ENCODE measurements around the gene FBXO3. TPM values are rescaled to one million over a fixed set of nuclear protein-coding genes. Genes with fewer than 3 reads are reported as not detected.
A peak's percentile ranks its signal among the peaks of the same experiment; 100 is the strongest.

The FBXO3 gene
- total and polyA plus RNA-seq, 9 of the 15 experiments (the other 6 are each of a cell fraction or from before 2014, with no cell fraction given): 11.6 to 59.3 (median 29.2) TPM

DNA sequence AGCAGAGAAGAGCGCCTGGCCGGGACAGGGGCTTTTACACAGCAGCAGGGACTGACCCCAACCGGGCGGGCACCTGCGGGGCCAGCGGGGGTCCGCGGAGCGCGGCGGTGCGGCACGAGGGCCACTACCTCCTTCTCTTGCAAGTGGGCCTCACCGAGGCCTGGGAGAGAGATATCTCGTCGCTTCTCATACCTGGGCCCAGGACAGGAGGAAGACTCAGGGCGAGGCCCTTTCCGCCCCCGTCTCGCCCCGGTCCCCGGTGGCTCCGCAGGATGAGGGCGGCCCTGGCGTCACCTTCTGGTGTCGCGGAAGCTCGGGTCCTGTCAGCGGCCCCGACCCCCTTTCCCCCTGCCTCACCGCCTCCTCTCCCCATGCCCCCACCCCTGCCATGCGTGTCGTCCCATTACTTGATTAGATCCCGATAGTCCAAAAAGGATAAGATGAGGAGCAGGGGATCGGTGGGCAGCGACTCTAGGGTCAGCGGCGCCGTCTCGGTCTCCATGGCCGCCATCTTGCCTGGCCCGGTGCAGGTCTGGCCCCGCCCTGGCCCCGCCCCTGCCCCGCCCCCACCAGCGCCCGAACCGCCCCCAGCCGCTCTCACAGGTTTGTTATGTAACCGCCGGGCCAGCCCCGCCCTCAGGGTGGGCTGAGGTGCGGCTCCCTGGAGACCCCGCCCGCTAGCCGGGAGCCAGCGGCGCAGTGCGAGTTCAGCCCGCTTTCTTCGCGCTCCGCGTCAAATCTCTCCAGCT, at the start of gene FBXO3 (continued):
- TF ChIP-seq RHOXF2B (CRISPR knock-in tag; conservative IDR thresholded peaks at IDR 0.05) (no peak), ZFX (CRISPR knock-in tag; IDR thresholded peaks at IDR 0.05) (peak; percentile 82), MEIS2 (IDR thresholded peaks at IDR 0.05; ENCODE audit: partially characterized antibody) (no peak), RBM17 (IDR thresholded peaks at IDR 0.05; ENCODE audit: borderline replicate concordance, low read depth, low read length) (no peak), RBM15 (IDR thresholded peaks at IDR 0.05; ENCODE audit: insufficient read depth, low read length) (no peak), DMBX1 (CRISPR knock-in tag; IDR thresholded peaks at IDR 0.05; ENCODE audit: borderline replicate concordance) (no peak), TSC22D4 (tag; IDR thresholded peaks at IDR 0.05) (no peak), ZFPM2 (CRISPR knock-in tag; IDR thresholded peaks at IDR 0.05) (no peak), ELK1 (CRISPR knock-in tag; IDR thresholded peaks at IDR 0.05) (no peak), TAF1 (IDR thresholded peaks at IDR 0.05; ENCODE audit: control insufficient read depth, extremely low read depth, insufficient read depth, low read length, severe bottlenecking) (peak; percentile 71), CEBPB (tag; IDR thresholded peaks at IDR 0.05) (no peak), MBD1 (CRISPR knock-in tag; IDR thresholded peaks at IDR 0.05) (no peak), ZBTB7A (IDR thresholded peaks at IDR 0.05; ENCODE audit: borderline replicate concordance, control insufficient read depth, low read depth, low read length) (peak; percentile 96), ZNF140 (CRISPR knock-in tag; IDR thresholded peaks at IDR 0.05) (no peak), HDAC8 (tag; IDR thresholded peaks at IDR 0.05) (no peak), SMAD3 (CRISPR knock-in tag; conservative IDR thresholded peaks at IDR 0.05) (no peak), ZNF668 (CRISPR knock-in tag; IDR thresholded peaks at IDR 0.05) (no peak), MCM3 (IDR thresholded peaks at IDR 0.05) (no peak), RAD21 (CRISPR knock-in tag; conservative IDR thresholded peaks at IDR 0.05 in 1 of 2, IDR thresholded peaks at IDR 0.05 in 1 of 2) (no peak)
- TF ChIP-seq, protein P1, sequence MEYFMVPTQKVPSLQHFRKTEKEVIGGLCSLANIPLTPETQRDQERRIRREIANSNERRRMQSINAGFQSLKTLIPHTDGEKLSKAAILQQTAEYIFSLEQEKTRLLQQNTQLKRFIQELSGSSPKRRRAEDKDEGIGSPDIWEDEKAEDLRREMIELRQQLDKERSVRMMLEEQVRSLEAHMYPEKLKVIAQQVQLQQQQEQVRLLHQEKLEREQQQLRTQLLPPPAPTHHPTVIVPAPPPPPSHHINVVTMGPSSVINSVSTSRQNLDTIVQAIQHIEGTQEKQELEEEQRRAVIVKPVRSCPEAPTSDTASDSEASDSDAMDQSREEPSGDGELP (CRISPR knock-in tag; IDR thresholded peaks at IDR 0.05; ENCODE audit: borderline replicate concordance): 0 out of 2 replicates have a peak, but pooled peaks have one; percentile 5
- TF ChIP-seq, protein P2, sequence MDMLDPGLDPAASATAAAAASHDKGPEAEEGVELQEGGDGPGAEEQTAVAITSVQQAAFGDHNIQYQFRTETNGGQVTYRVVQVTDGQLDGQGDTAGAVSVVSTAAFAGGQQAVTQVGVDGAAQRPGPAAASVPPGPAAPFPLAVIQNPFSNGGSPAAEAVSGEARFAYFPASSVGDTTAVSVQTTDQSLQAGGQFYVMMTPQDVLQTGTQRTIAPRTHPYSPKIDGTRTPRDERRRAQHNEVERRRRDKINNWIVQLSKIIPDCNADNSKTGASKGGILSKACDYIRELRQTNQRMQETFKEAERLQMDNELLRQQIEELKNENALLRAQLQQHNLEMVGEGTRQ (CRISPR knock-in tag; IDR thresholded peaks at IDR 0.05): no peak
